HG03520 (cell line): ENCODE results near the gene RPTOR.

Experiments
- ATAC-seq: cut with Tn5 transposase; IDR thresholded peaks from one replicate; pipeline ENCODE4 v1.9.1; 2021; ENCODE audit warnings: mild to moderate bottlenecking, moderate library complexity; ENCODE audit not compliant: unreplicated experiment

The RPTOR gene

GRCh38 chr17:80930335-80931279, 386.0 kb downstream of the RPTOR start:
- ATAC-seq = no peak

DNA sequence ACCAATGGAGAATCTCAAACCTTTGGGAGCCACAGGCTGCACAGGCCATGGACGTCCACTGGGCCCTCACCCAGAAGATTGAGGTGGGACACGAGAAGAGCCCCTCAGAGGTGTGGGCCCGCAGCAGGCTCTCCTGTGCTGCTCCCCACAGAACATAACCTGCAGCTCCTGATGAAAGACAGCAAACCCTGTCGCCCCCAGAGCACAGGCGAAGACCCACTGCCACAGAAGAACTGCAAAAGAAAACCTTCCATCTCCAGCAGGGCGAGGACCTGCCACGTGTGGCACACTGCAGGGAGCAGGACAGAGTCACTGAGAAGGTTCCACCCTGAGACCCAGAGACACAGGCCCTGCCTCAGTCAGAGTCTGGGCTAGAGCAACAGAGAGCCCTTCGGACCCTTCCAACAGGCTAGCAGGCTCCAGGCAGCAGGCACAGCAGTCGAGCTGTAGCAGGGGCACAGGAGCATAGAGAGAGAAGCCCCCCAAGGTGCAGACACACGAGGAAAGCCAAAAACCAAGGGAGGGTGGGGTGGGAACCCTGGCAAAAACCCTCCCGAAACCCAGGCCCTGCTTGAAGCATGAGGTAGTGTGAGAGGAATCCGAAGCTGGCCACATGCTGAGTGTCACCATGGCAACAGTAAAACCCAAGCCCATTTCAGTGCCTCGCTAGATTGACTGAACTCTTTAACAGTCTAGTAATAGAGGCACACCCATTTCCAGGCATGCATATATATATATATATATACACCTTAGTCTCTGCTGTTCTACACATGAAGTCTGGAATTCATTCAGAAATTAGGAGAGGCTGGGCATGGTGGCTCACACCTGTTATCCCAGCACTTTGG, 387.0 kb downstream of the RPTOR start:
- no peak for ATAC-seq

DNA sequence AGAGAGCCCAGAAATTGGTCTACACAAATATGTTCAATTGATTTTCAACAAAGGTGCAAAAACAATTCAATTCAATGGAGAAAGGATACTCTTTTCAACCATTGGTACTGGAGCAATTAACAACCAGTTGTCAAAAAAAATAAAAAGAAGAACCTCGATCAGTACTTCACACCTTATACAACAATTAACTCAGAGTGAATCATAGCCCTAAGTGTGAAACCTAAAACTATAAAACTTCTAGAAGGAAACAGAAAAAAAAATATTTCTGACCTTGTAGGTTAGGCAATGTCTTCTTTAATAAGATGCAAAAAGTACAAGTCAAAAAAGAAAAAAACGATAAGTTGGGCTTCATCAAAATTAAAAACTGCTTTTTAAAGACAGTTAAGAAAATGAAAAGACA, 390.9 kb downstream of the RPTOR start:
- ATAC-seq = no peak

DNA sequence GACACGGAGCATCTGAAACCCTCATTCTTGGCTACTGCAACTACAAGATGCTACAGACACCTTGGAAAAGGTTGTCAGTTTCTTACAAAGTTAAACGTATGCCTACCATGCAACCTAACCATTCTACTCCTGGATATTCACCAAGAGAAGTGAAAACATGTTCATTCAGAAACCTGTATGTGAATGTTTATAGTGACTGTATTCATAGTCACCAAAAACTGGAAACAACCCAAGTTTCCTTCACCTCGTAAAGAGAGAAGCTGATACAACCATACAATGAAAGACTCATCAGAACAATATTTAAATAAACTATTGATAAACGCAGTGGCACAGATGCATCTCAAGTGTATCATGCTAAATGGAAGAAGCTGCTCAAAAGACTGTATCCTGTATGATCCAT, 391.6 kb downstream of the RPTOR start:
- no peak for ATAC-seq

DNA sequence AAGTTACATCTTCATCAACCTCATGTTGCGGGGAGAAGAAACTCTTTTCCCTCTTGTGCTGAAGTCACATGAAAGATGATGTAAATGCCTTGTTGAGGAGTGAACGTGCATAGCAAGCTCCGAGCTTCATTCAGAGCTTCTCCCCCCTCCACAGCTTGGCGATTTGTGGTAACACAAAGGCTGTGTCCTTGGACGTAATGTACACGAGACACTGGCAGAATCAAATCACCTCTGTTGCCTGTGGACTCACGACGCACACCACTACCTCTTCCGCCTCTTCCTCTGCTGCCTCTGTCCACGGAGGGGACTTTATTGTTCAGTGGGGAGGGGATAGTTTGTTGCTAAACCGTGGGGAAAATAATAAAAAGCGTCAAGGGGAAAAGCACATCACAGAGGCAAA, 392.1 kb downstream of the RPTOR start:
- ATAC-seq = no peak

DNA sequence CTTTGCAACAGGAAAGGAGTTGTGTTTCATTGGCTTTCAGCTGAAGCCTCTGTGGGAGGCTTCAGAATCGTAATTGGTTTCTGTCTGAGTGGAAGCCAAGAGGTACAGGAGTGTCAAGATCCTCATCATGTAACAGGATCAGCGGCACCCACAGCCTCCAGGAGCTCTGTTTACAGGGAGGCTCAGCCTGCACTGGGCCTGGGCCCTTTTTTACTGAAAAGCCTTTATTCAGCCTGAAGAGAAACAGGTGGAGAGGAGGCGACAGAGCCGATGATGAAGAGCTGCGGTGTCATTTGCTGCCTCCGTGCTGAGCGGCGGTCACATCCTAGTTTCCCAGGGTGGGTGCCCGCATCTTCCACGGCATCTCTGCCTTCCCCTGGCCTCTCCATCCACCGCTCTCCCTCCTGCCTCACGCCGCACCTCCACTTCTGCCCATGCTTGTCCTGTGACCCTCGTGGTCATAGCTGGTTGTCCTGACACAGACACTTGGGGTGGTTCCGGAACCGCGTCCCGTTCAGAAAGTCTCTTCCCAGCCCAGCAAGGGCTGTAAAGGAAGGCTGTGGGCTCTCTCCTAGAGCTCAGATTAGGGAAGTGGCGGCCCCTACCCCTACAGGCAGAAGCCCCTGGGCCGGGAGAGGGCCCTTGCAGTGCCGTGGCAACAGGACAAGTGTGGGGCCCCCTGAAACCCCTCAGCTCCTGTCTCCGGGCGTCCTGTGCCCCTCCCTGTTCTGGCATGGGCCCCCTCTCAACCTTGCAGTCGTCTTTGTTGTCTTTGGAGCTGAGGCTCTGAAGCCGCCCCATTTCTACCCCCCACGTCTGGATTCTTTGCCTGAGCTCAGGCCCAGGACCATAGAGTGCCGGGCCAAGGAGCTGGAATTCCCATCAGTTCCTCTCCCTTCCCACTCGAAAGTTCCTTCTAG, 393.1 kb downstream of the RPTOR start:
- no peak for ATAC-seq

- no peak for ATAC-seq
These were observed 393.9 kb downstream of the RPTOR start for GRCh38 chr17:80938556-80938955.

GRCh38 chr17:80939151-80940145, 394.8 kb downstream of the RPTOR start:
- no peak for ATAC-seq

GRCh38 chr17:80940171-80941123, 395.8 kb downstream of the RPTOR start:
- no peak for ATAC-seq

DNA sequence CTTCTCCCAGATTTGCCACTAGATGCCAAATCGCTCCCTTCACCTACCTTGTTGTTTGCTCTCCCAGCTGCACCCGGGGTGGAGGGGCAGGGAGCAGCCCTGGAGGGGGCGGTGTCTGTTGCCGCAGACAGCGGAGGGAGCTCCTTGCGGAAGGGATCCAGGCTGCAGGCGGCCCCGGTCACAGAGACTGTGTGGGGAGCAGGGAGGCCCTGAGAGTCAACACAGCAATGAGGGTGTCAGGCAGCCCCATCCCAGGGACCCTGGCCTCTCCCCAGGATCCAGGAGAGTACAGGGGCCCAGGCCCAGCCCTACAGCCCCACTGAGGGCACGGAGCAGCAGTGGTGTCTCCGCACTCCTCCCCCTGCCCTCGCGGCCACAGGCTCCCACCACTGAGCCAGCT, 396.5 kb downstream of the RPTOR start:
- ATAC-seq = no peak

DNA sequence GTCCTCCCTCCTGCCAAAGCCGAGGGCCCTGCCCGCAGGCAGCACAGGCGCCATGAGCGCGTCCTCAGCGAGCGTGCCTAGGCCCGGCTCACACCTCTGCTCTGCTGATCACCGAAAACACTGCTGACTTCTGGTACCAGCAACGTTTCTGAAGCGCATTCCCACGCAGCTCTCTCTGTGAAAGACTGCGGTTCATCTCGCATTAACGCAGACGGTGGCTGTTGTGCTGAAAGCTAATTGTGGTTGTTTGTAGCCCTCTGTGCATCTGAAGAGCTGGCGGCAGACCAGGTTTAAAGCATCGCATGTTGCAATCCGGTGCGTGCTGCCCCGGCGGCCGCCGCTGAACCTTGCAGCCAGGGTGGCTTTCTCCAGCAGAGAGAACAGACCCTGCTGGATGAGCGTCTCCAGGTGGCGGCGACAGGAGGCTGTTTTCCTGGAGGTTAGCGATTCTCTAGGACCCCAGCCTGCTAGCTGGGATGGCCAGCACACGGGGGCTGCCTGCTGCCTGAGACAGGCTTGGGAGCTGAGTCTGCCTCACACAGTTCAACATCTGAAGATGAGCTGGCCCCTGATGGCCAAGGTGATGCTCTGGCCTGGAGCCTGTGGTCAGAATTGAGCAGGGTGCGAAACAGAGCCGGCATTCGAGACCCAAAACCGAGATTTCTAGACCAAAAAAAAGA, 397.2 kb downstream of the RPTOR start:
- no peak for ATAC-seq

- ATAC-seq = no peak
These were observed 398.0 kb downstream of the RPTOR start for GRCh38 chr17:80942423-80943345.

DNA sequence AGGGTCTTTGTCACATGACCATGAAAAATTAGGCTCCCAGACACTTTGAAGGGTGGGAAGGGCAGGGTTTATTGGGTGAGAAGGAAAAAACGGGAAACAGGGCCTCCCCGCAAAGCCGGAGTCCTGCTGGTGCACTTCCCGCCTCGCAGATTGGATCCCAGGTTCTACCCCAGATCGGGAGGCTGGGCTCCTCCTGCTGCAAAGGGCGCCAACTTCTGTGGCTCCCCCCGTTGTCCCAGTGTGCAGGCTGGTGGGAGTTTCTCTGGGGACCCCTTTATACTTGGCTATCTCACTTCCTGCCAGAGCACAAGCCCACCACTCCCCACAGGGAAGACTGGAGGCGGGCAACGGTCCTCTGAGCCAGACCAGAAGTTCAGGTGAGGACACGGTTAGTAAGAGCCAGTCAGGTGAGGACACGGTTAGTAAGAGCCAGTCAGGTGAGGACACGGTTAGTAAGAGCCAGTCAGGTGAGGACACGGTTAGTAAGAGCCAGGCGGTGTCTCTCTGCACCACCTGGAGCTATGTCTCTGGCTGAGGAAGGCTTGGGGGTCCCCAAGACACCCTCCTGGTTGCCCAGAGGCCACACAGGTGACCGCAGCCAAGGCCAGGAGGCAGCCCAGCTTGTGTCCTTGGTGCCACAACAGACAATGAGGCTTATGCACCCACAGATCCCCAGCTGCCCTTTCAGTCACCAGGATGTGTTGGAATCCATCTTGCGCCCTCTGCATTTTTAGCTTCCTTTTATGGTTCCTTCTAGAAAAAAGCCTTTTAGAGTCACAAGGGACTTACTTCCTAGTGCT, 398.9 kb downstream of the RPTOR start:
- ATAC-seq = no peak

DNA sequence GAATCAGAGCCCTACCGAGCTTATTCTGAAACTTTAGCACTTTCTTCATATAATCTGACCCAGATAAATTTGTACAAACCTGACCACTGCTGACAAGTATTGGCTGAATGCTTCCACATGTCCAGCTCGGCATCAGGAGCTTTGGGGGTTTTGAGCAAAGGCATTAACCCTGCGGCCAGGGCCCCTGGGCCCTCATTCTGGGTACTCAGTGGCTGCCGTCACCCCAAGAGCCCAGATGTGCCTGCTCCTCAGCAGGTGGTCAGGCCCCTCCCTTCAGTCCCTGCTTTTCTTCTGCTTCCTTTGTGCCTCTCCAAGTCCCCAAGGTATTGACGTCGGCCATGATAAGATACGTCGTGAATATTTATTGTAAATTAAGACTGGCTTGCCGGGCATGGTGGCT, 399.7 kb downstream of the RPTOR start:
- ATAC-seq = no peak

- no peak for ATAC-seq
These were observed 401.1 kb downstream of the RPTOR start for GRCh38 chr17:80945736-80946135.

DNA sequence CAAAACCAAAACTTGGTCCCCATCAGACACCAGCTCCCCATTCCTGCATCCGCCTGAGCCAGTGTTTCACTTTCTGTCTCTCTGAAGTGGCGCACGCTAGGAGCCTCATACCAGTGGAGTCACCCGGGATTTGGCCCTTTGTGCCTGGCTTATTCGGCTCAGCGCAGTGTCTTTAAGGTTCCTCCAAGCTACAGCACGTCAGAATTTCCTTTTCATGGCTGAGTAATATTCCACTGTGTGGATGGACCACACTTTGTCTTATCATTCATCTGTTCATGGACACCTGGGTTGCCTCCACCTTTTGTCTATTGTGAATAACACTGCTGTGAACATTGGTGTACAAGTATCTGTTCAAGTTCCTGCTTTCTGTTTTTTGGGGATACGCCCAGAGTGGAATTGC, 401.8 kb downstream of the RPTOR start:
- no peak for ATAC-seq
